ENCODE results near the gene GTPBP6.
A peak's percentile ranks its signal among the peaks of the same experiment; 100 is the strongest.
"Not testable (repeated sequence)": the region's sequence is repeated elsewhere in the genome, so short reads cannot be mapped to it uniquely, and the experiment has no call there.

GTPBP6 gene

GRCh38 chrX:334971-335757 is 16.6 kb upstream of the GTPBP6 start:
- no peak for DNase-seq

DNA sequence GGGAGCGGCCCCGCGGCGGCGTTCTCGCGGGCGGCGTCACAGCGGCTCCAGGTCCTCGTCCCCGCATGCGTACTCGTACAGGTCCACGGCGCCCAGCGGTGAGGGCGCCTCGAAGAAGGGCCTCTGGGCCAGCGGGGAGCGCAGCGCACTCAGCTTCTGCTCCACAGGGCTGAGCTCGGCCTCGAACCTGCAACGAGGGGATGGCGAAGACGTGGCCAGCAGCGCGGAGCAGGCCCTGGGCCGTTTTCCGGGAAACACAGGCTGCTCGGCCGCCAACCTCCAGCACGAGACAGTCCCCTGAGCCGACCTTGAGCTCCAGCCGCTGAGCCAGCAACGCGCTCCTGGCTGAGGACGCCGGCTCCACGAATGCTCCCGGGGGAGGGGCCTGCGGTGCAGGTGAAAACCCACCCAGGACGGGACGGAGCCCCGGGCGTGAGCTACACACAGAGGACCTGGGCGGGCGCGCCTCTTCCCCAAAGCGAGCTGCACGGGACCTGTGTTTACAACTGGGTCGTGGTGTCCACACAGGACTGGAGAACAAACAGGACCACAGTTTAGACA is 15.8 kb upstream of the GTPBP6 start:
- DNase-seq: peak in 1 of 5 donors; percentile 10

DNA sequence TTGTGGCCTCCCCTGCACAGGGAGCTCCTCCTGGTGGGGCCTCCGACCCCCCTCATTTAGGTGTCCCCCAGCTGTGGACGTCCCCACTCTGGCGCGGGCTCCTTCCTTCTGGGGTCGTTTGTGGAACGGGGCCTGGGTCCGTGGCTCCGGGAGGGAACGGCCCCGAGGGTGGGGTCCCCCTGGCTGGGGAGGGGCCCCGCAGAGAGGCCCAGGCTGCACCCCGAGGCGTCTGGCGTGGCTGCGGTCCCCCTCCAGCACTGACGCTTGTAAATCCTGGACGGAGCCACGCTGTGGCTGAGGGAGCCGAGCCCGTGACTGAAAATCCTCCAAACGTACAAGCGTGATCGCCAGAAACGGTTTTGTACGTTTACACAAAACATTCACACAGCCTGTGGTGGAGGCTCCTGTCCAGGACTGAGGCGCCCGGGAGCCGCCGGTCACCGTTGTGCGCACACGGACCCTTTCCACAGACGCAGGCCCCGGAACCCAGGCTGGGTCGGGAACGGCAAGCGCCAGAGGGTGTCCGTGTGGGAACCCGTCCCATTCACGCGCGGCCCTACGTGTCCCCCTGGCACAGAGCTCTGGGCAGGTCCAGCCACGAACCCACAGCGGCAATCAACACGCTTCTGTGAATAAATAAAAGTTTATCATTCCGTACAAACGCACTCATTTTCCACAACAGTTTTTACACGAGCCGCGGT is 15.2 kb upstream of the GTPBP6 start:
- peak in 1 of 5 donors; percentile 16 for DNase-seq

GRCh38 chrX:332916-333610 is 14.5 kb upstream of the GTPBP6 start:
- DNase-seq: no peak

- no peak for DNase-seq
Observed at GRCh38 chrX:332496-332860, 13.9 kb upstream of the GTPBP6 start.

- no peak for DNase-seq
Observed at GRCh38 chrX:331825-332495, 13.4 kb upstream of the GTPBP6 start.

DNA sequence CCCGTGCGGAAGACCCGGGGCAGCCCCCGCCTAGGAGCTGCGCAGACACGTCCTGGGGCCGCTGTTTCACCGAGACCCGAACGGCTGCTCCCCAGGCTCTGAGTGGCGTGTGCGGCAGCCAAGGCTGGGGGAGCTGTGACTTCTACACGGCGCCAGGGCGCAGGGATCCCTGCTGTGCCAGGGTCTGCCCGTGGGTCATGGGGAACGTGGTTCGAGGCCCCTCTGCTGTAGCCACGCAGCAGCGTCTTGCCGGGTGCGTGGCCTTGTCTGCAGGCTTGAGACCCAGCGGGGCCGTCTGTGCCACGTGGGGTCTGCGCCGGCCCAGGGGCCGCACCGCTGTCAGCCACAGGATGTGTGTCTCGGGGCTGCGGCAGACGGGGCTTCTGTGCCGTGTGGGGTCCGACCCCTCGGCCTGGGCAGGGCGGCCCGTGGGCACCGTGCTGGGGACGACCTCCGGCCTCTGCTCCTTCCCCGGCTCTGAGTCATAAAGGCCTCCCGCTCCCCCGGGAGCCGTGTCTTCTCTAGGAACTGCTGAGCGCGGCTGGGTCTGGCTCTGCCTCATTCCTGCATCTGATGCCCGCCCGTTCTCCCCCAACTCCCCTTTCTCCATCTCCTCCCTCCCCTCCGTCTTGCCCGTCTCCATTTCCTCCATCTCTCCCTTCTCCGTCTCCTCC is 12.7 kb upstream of the GTPBP6 start:
- DNase-seq: no peak

GRCh38 chrX:330726-331150 is 12.1 kb upstream of the GTPBP6 start:
- DNase-seq: no peak

- DNase-seq: not testable (repeated sequence)
Observed at GRCh38 chrX:330141-330725, 11.6 kb upstream of the GTPBP6 start.

DNA sequence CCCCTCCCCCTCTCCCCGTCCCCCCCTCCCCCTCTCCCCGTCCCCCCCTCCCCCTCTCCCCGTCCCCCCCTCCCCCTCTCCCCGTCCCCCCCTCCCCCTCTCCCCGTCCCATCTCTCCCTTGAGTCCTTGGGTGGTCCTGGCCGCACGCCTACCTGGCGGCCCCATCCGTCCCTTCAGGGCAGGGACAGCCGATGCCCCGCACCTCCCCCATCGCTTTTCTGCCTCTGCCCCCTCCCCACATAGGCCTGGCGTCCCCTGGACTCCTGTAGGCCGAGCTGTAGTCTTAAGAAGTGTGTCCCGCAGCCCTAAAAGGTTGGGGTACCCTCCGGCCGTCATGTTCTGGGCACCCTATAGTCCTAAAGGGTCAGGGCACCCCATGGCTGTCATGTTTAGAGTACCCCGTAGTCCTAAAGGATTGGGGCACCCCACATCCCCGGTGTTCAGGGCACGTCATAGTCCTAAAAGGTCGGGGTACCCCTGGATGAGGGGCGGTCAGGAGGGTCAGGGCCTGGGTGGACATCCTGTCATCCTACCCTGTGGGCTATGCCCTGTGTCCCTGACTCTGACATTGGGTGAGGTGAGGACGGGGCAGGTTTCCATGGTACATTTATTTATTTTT is 10.8 kb upstream of the GTPBP6 start:
- no peak for DNase-seq

GRCh38 chrX:327660-328126 is 9.1 kb upstream of the GTPBP6 start:
- no peak for DNase-seq

GRCh38 chrX:324664-325063 is 6.1 kb upstream of the GTPBP6 start:
- peak in 1 of 5 donors; percentile 59 for DNase-seq

- peak in 2 of 5 donors; percentile 47 to 59 for DNase-seq
Observed at GRCh38 chrX:323721-324628, 5.4 kb upstream of the GTPBP6 start.

DNA sequence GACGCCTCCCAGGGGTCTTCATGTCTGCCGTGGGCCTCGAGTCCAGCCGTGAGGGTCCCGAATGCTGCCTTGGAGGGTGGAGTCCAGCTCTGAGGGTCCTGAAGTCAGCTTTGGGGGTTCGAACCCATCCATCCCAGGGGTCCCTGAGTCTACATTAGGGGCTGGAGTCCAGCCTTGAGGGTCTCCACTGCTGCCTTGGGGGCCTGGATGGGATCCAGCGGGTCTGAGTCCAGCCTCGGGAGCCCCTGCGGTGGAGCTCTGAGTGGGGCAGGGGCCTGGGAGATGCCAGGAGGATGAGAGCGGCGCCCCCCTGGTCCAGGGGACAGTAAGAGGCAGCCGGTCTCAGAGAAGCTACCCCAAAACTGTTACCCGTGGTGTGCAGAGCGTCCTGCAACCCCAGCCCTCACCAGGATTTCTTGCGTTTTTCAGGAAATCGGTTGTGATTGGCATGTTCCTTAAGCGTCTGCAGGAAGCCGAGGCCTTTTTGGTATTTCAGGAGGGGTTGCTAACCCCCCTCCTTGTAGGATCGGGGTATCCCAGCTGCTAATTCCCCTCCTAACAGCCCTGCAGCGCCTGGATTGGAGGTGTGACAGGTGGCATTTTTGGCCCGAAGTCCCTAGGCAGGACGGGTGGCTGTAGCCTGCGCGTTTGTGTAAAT is 1.7 kb upstream of the GTPBP6 start:
- peak in 1 of 5 donors; percentile 18 for DNase-seq

GRCh38 chrX:319579-320125 is 1.1 kb upstream of the GTPBP6 start:
- peak in 1 of 5 donors; percentile 11 for DNase-seq

GRCh38 chrX:318068-318738 is 393 bp downstream of the GTPBP6 start:
- peak; percentile 97 to 99 (median 98) for DNase-seq

- no peak for DNase-seq
Observed at GRCh38 chrX:317424-318067, 1.1 kb downstream of the GTPBP6 start.

Data from T-helper 1 cell (primary cell).